ENCODE measurements around the gene GLRA3. TPM values are rescaled to one million over a fixed set of nuclear protein-coding genes. Genes with fewer than 3 reads are reported as not detected.
"Not testable (repeated sequence)": the region's sequence is repeated elsewhere in the genome, so short reads cannot be mapped to it uniquely, and the experiment has no call there.

GLRA3 gene
- total RNA-seq, 1 donor from 2014 or later: not detected

- TF ChIP-seq, protein P1, sequence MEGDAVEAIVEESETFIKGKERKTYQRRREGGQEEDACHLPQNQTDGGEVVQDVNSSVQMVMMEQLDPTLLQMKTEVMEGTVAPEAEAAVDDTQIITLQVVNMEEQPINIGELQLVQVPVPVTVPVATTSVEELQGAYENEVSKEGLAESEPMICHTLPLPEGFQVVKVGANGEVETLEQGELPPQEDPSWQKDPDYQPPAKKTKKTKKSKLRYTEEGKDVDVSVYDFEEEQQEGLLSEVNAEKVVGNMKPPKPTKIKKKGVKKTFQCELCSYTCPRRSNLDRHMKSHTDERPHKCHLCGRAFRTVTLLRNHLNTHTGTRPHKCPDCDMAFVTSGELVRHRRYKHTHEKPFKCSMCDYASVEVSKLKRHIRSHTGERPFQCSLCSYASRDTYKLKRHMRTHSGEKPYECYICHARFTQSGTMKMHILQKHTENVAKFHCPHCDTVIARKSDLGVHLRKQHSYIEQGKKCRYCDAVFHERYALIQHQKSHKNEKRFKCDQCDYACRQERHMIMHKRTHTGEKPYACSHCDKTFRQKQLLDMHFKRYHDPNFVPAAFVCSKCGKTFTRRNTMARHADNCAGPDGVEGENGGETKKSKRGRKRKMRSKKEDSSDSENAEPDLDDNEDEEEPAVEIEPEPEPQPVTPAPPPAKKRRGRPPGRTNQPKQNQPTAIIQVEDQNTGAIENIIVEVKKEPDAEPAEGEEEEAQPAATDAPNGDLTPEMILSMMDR (IDR thresholded peaks at IDR 0.05): no peak
- Histone ChIP-seq H3K9me3 (no peaks in the 10 kb centered on the region), H3K36me3 (no peaks in the 10 kb centered on the region), H3K4me3 (no peak overlapping the region), H3K27ac (no peak overlapping the region), H3K27me3 (no peaks in the 10 kb centered on the region), H3K4me1 (no peaks in the 10 kb centered on the region)
- intact Hi-C loops (cut with DNase I): no loop called here
- no peak for DNase-seq (ENCODE audit: low spot score in 2 of 2)
Observed at GRCh38 chr4:174633399-174633798, 195.6 kb downstream of the GLRA3 start.

DNA sequence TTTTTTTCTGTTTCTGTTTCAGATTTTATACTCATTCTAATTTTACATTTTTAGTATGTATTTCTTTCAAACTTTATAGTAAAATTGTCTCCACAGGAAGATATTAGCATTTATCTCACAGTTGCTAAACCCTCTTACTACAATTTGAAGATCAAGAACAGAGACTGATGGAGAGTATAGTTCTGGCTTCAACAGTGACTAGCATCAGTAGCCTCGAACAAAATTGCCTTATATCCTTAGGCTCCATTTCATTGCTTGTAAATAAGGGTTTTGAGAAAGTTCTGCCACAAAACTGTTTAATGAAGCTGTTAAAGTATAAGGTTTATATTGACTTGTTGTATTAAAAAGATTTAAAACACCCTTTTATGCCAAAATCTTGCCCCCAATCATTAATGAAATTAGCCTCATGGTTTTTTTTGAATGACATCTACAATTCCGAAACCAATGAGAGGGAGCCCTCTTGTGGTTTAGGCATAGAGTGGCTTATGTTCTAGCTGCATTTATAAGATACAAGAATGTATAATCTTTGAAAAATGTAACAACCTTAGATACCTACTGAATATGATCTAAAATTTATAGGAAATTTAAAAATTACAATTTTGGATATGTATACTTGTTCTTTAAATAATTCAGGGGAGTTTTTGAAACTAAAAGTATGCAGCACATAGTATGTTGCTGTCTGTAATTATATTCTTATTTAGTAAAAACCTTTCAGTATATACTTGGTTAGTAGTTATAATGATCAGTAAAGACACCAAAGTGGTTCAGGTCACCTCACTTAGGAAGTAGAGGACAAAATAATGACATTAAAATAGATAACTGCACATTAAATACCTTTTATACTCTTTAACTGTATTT, 196.9 kb downstream of the GLRA3 start:
- Histone ChIP-seq H3K9me3 (no peaks in the 10 kb centered on the region), H3K27me3 (no peaks in the 10 kb centered on the region), H3K4me3 (no peak overlapping the region), H3K36me3 (no peaks in the 10 kb centered on the region), H3K4me1 (no peaks in the 10 kb centered on the region), H3K27ac (no peak overlapping the region)
- TF ChIP-seq, protein P1 (IDR thresholded peaks at IDR 0.05): peak; percentile 27 to 70 (median 48)
- DNase-seq (ENCODE audit: low spot score in 2 of 2): no peak
- intact Hi-C loops (cut with DNase I): loop anchor here (1.0 kb wide), 1 partner anchor 270 kb away; no protein-coding TSS in a partner anchor

DNA sequence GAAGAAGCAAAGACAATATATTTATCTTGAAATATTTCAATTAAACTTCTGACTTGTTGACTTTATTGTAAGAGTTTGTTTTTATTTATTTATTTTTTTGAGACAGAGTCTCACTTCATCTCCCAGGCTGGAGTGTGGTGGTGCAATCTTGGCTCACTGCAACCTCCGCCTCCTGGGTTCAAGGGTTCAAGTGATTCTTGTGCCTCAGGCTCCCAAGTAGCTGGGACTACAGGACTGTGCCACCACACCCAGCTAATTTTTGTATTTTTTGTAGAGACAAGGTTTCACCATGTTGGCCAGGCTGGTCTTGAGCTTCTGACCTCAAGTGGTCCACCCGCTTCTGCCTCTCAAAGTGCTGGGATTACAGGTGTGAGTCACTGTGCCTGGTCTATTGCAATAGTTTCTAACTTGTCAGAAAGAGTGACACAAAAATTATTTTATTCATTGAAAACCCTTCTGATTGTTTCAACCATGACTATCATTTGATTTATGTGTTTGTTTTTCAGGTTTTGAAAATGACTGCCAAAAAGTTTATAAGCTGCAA, 199.1 kb downstream of the GLRA3 start:
- DNase-seq (ENCODE audit: low spot score in 2 of 2); intact Hi-C loops (cut with DNase I); H3K36me3 ChIP-seq; H3K27ac ChIP-seq; H3K27me3 ChIP-seq; H3K4me3 ChIP-seq; H3K4me1 ChIP-seq; H3K9me3 ChIP-seq: not testable (repeated sequence)

DNA sequence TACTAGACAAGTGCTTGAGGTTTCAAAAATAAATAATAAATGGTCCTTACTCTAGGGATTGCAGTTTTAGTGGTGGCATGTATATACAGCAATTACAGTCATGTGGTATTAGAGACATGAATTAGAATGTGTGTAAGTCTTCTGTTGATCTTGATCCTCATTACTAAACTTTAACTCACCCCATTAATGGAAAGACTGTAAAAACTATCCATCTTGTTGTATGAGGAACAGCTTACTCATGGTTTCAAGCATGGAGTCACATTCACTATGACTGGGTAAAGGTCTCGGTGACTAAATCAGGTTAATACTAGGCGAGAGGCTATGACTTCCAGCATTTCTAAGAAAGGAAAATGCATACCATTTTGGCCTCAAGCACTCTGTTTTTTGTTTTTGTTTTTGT, 199.8 kb downstream of the GLRA3 start:
- H3K4me3 ChIP-seq: no peak overlapping the region
- H3K27ac ChIP-seq: no peak overlapping the region
- no peak for DNase-seq (ENCODE audit: low spot score in 2 of 2)
- H3K36me3 ChIP-seq: no peaks in the 10 kb centered on the region
- H3K27me3 ChIP-seq: no peaks in the 10 kb centered on the region
- no peaks in the 10 kb centered on the region for H3K4me1 ChIP-seq
- TF ChIP-seq, protein P1 (IDR thresholded peaks at IDR 0.05): no peak
- intact Hi-C loops (cut with DNase I): no loop called here
- no peaks in the 10 kb centered on the region for H3K9me3 ChIP-seq

GRCh38 chr4:174628191-174628590, 200.9 kb downstream of the GLRA3 start:
- Histone ChIP-seq H3K4me3 (no peak overlapping the region), H3K27ac (no peak overlapping the region), H3K36me3 (no peaks in the 10 kb centered on the region), H3K27me3 (no peaks in the 10 kb centered on the region), H3K9me3 (no peaks in the 10 kb centered on the region), H3K4me1 (no peaks in the 10 kb centered on the region)
- DNase-seq (ENCODE audit: low spot score in 2 of 2): no peak
- TF ChIP-seq, protein P1 (IDR thresholded peaks at IDR 0.05): no peak
- intact Hi-C loops (cut with DNase I): no loop called here

DNA sequence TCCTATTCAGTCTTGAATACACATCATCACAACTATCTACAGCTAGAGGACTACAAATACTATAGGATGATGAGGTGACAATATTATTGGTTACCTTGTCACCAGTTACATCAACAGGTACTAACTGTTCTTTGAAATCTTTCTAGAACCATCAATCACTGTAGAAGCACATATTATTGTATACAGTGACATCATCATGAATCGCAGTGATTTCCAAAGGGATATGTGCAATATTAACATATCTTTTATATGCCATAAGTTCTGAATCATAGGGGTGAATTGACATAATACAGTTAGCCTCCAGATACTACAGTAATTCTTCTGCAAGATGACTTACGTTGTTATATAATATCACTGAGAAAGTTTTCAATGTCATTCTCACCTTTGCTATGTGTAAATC, 201.6 kb downstream of the GLRA3 start:
- Histone ChIP-seq H3K4me1 (no peaks in the 10 kb centered on the region), H3K27me3 (no peaks in the 10 kb centered on the region), H3K36me3 (no peaks in the 10 kb centered on the region), H3K9me3 (no peaks in the 10 kb centered on the region), H3K27ac (no peak overlapping the region), H3K4me3 (no peak overlapping the region)
- intact Hi-C loops (cut with DNase I): no loop called here
- DNase-seq (ENCODE audit: low spot score in 2 of 2): no peak
- TF ChIP-seq, protein P1 (IDR thresholded peaks at IDR 0.05): no peak
